GM10847 (cell line): ENCODE results near the gene MRRF.

ENCODE experiments used
- POLR2A ChIP-seq: IDR thresholded peaks from 2 replicates; pipeline ENCODE4 v1.6.1; 2011; ENCODE audit not compliant: insufficient read length; ENCODE audit errors: extremely low read depth

Gene MRRF

DNA sequence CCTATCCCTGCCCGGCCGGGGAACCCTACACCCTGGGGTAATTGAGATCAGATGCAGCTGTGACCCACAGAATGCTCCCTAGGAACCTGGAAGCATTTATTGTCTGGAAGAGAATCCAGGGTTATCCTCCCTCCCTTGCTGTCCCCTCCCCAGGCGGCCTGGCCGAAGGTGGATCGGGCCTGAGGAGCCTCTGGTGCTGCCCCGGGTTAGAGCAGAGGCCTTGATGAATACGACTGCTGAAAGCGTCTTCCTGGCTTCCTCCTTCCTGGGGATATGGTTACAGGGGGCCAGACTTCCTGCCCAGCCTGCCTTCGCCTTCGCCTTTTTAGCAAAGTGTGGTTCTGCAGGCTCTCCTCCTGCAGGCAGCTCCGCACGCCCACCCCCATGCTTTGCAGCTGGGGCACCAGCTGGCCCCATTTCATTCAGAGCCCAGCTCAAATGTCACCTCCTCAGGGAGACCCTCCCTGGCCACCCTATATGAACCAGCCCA lies 83.7 kb downstream of the MRRF start:
- TF ChIP-seq POLR2A: no peak

- TF ChIP-seq POLR2A: no peak
These were observed 84.1 kb downstream of the MRRF start for GRCh38 chr9:122348791-122349190.

GRCh38 chr9:122349201-122349600 lies 84.5 kb downstream of the MRRF start:
- no peak for TF ChIP-seq POLR2A

DNA sequence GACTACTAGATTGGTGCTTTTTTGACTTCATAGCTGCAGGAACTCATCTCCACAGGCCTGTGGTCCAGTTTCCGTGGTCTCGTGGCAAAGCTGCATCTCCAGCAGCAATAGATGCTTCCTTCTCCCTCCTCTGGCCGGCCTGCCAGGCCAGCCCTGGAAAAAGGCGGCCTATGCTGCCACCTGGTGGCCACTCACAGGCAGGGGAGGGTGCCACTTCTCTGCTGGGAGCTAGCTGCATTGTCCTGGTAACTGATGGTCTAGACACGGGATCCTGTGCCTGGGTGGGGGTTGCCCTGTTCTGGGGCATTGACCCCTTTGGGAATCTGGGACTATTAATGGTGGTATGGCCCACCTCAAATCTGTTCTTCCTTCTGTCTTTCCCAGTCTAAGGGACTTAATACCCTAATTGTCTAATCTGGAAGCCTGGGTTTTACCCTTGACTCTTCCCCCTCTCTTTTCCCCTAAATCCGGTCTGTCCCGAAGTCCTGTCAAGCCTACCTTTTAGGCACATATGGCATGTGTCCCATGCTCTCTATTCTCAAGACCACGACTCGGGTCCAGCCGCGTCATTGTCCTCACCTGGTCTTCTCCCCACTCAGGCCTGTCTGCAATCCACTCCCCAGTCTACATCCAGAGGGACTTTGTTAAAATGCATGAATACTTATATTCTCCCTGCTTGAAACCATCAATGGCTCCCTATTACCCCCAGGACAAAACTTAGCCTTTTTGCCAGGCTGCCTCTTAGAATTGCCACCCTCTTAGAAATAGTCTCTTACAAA lies 86.1 kb downstream of the MRRF start:
- no peak for TF ChIP-seq POLR2A

GRCh38 chr9:122354536-122355199 lies 90.0 kb downstream of the MRRF start:
- TF ChIP-seq POLR2A: no peak

DNA sequence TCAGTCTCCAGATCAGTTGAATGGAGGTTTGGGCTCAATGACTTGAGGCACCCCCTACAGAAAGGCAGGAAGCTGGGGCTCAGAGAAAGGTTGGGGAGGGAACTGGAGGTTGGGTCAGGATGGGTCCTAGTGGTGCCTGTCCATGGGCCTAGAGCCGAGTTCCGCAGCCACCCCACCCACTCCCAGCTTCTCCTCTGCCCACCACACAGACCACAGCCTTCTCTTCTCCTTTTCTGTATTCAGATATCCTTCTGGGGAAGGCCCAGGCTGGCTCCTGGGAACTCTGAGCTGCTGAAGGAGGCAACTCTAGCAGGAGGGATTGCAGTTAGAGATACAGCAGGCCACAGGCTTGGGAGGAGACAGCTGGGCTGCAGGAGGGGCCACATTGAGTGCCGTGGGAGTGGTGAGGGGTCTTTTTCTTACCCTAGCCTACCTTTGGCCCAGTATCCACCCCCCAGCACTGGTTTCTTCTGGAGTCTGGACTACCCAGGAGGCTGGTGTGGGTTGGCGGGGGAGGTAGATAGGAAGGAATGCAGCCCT lies 90.7 kb downstream of the MRRF start:
- no peak for TF ChIP-seq POLR2A

GRCh38 chr9:122356627-122357026 lies 91.9 kb downstream of the MRRF start:
- TF ChIP-seq POLR2A: no peak

GRCh38 chr9:122360891-122361290 lies 96.2 kb downstream of the MRRF start:
- TF ChIP-seq POLR2A: no peak

DNA sequence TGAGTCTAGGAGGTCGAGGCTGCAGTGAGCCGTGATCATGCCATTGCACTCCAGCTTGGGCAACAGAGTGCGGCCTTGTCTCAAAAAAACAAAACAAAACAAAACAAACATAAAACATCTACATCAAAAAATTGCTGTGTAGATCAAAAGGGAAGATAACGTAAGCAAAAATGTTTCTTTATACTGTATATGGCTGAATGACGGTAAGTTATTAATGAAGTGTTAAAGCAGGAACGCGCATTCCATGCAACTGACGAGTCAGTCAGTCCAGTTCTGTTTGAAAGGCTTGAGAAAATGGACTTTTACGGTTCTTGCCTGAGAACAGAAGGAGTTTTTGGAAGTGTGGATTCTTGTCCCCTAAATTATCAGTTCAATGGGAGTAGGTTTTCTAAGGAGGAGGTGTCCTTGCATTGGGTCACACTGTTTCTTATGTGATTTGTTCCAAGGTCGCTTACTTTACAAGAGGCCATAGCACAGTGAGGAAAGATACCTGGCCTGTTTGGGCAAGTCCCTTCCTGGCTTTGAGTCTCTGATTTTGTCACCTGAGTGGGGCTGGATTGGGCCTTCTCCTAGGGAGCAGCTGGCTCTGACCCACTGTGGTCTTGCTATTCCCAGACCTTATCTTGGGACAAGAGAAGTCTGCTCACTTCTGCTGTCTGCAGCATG lies 99.6 kb downstream of the MRRF start:
- no peak for TF ChIP-seq POLR2A

GRCh38 chr9:122364783-122365150 lies 100.1 kb downstream of the MRRF start:
- TF ChIP-seq POLR2A: no peak

- no peak for TF ChIP-seq POLR2A
These were observed 101.5 kb downstream of the MRRF start for GRCh38 chr9:122366074-122366660.

DNA sequence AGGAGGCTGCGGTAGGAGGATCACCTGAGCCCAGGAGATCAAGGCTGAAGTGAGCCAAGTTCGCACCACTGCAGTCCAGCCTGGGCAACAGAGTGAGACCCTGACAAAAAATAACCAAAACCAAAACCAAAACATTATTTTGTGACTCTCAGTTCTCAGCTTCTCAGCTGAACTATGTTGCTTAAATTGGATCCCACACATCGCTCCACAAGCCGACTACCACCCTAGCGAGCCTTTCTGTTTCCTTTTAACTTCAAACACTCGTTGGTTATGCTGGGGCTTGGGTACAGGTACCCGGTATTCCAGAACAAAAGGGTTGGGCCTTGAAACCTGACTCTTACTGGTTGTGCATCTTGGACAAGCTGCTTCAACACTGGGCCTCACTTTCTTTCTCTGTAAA lies 102.4 kb downstream of the MRRF start:
- no peak for TF ChIP-seq POLR2A

GRCh38 chr9:122367774-122368460 lies 103.2 kb downstream of the MRRF start:
- TF ChIP-seq POLR2A: no peak

DNA sequence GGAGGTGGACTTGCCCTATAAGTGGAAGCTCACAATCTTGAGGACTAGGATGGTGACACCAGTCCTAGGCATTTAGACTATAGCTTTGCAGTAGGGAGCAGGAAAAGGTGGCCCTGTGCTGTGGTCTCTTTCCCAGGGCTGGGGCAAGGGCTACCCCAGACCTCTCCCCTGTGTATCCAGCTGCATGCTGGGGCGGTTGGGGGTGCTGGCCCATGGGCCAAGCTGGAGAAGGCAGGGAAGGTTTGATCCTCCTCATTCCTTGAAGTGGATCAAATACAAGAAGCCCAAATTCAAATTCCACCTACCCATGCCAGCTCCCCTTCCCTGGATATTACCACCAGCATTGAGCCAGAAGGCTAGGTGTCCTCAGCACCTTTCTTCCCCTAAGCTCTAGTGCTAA lies 104.0 kb downstream of the MRRF start:
- no peak for TF ChIP-seq POLR2A

DNA sequence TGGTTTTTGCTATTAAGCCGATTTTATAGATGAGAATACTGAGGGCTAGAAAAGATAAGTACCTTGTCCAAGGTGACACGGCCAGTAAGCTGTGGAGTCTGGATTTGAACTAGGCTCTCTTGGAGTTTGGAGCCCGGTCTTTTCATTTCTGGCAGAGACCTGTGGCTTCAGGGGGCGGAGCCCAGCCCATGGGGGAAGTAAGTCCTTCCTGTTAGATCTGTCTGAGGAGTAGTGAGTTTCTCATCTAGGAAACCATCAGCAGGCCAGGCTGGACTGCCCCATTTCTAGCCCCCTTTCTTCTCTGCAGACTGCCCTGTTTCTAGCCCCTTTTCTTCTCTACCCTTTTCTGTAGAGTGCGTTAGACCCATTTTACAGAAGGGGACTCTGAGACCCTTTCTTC lies 105.6 kb downstream of the MRRF start:
- TF ChIP-seq POLR2A: no peak
